ENCODE measurements around the gene CDC42SE2.
"Not testable (repeated sequence)": the region's sequence is repeated elsewhere in the genome, so short reads cannot be mapped to it uniquely, and the experiment has no call there.

CDC42SE2 gene

GRCh38 chr5:131373265-131373664 is 109.4 kb downstream of the CDC42SE2 start:
- DNase-seq = no peak

- DNase-seq = no peak
Observed at GRCh38 chr5:131375351-131375750, 111.5 kb downstream of the CDC42SE2 start.

- no peak for DNase-seq
Observed at GRCh38 chr5:131377346-131377745, 113.5 kb downstream of the CDC42SE2 start.

- DNase-seq = no peak
Observed at GRCh38 chr5:131377785-131378325, 114.0 kb downstream of the CDC42SE2 start.

- no peak for DNase-seq
Observed at GRCh38 chr5:131378721-131379541, 115.1 kb downstream of the CDC42SE2 start.

- DNase-seq = peak in 1 of 2 donors; percentile 23
Observed at GRCh38 chr5:131379723-131380122, 115.9 kb downstream of the CDC42SE2 start.

- not testable (repeated sequence) for DNase-seq
Observed at GRCh38 chr5:131380238-131380637, 116.4 kb downstream of the CDC42SE2 start.

GRCh38 chr5:131381021-131381420 is 117.2 kb downstream of the CDC42SE2 start:
- DNase-seq = no peak

GRCh38 chr5:131381777-131382176 is 117.9 kb downstream of the CDC42SE2 start:
- DNase-seq = no peak

GRCh38 chr5:131382407-131383395 is 118.8 kb downstream of the CDC42SE2 start:
- DNase-seq = no peak

- no peak for DNase-seq
Observed at GRCh38 chr5:131384173-131384572, 120.3 kb downstream of the CDC42SE2 start.

- DNase-seq = no peak
Observed at GRCh38 chr5:131384616-131385214, 120.9 kb downstream of the CDC42SE2 start.

- no peak for DNase-seq
Observed at GRCh38 chr5:131386124-131386523, 122.3 kb downstream of the CDC42SE2 start.

- DNase-seq = no peak
Observed at GRCh38 chr5:131386779-131387178, 122.9 kb downstream of the CDC42SE2 start.

- no peak for DNase-seq
Observed at GRCh38 chr5:131387255-131387654, 123.4 kb downstream of the CDC42SE2 start.

GRCh38 chr5:131389096-131389868 is 125.4 kb downstream of the CDC42SE2 start:
- no peak for DNase-seq

GRCh38 chr5:131389869-131390265 is 126.0 kb downstream of the CDC42SE2 start:
- DNase-seq = no peak

- no peak for DNase-seq
Observed at GRCh38 chr5:131392466-131393095, 128.7 kb downstream of the CDC42SE2 start.

- no peak for DNase-seq
Observed at GRCh38 chr5:131393498-131393968, 129.7 kb downstream of the CDC42SE2 start.

- DNase-seq = no peak
Observed at GRCh38 chr5:131394128-131394527, 130.3 kb downstream of the CDC42SE2 start.

GRCh38 chr5:131396015-131396414 is 132.2 kb downstream of the CDC42SE2 start:
- no peak for DNase-seq
